HG03196 (cell line): Measurements from ENCODE around the gene LIX1L.

Experiments used
- ATAC-seq: cut with Tn5 transposase; IDR thresholded peaks from one replicate; pipeline ENCODE4 v1.9.1; 2021; ENCODE audit not compliant: unreplicated experiment

The LIX1L gene

DNA sequence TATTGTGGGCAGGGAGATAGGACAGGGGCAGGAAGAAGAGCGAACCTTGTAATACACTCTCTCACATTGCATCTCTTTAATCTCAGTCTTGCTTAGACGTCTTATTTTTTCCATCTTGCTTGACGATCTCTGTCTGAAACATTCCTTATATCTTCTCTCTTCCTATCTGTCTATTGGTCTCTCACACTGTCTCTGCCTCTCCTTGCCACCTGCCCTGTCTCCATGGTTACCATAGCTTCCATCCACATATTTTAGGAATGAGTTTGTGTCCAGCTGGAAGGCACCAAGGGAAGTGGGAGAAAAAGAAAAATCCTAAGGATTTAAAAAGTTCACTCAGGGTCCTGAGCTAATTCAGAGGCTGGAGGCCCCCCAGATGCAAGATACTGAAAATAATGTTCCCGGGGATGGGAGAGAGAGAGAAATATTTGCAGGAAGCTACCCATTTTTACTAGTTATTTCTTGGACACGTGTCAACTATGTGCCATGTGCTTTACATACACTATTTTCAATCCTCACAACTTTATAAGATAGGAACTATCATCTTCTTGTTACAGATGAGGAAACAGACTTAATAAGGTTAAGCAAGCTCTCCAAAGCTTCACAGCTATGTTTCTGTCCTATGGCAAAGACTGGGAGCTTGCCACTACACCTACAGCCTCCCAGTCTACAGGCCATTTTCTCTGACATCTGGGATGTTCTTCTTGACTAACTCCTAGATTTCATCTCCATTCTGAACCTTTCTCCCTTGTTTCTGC is 5.6 kb upstream of the LIX1L start:
- no peak for ATAC-seq

DNA sequence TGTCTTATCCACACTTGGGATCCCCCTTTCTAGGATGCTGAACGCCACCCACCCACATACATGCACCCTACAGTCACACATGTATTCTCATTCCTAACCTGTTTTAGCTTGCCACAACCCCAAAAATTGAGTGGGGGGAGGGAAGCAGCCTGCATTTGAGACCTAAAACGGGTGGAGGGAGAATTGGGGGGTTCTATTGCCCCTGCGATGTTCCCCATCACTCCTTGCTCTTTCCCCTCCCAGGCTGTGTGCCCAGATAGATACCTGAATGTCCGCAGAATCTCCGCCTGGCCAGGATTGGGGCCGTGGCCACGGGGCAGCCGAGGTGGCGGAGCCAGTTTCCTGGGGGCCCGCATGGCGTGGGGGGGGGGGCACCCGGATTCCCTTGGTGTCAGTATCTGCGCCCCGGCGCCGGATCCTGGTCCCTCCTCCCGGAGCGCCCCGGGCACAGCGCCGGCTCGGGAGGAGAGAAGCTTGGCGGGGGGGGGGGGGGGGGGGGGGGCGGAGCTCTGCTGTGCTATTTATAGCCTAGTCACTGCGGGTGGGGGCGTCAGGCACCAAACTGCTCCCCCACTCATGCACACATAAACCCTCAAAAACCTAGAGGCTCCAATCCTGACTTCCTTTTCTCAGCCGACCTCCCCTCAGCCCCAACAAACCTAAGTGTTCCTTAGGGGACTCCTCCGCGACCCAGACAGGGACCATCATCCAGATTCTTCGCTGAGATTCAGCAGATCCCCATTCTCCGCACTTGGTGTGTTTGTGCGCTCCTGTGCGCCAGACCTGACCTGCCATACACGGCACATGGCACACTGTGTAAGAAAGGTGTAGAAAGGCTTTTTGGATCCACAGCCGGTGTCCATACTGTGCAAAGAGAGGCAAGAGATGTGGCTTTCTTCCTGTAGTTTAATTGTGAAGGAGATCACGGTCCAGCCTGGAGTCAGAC is 4.6 kb upstream of the LIX1L start:
- ATAC-seq, result no peak

DNA sequence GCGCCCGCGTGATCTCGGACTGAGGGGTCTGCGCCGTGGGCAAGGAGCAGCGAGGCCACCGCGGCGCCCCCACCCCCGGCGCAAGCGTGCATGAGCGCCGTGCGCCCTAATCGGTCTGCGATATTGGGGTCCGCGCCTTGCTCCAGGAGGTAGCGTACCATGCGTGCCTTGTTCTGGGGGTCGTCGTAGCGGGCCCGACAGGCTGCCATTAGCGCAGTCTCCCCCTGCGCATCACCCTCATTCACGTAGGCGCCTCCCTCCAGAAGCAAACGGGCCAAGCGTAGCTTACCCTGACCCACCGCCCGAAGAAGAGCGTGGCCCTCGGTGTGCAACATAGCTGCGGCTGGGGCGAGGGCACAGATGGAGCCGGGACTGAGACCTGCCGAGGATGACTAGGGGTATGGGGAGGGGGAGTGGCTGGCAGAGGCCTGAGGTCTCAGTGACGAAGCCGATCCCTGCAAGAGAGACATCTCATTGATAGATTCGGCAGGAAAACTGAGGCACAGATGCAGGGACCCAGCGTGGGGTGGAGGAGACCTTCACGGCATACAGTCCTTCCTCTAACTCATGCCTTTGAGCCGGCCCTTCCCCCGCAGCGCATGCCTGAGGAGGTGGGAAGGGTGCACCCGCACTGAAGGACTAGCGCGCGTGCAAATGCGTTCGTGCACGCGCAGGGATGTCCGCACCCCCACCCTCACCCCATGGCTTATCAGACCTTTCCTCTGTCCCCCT is 3.8 kb upstream of the LIX1L start:
- ATAC-seq, result no peak

DNA sequence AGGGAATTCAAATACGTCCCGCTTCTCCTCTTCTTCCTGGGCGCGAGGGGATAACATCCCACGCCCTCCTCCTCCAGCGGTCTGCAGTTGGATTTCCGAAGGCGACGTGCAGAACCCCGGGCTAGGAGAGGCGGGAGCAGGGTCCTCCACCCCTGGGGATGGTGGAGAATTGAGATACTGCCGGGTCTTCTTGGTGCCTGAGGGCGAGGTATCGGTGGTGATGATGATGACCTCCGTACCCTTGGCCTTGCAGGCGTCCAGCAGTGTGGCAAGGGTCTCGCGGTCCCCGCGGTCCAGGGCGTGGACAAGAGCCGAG is 3.2 kb upstream of the LIX1L start:
- ATAC-seq, result no peak

DNA sequence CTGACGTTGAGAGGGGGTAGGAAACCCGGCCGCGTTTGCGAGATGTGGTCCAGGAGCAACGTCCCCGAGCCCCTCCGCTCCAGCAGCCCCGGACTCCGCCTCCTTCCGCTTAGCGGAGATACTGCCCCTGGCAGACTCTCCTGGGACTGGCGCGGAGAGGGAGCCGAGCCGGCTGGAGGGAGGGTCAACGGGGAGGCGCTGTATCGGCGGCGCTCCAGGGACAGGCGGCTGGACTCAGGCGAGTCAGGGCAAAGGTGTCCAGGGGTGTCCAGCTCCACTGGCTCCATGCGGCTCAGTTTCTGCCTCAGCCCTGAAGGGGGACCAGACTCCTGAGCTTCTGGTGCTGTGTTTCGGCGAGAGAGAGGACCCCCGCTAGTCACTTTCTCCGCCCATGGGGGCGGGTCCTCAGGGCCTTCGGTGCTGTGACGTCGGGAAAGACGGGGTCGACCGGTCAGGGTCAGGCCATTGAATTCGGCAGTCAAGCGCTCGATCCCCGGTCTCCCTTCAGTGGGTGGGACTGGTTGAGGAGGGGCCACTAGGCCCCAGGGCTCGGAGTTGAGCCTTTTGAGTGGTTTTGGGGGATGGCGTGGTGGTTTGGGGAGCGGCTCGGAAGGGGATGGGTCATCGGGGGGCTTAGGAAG is 2.8 kb upstream of the LIX1L start:
- no peak for ATAC-seq

DNA sequence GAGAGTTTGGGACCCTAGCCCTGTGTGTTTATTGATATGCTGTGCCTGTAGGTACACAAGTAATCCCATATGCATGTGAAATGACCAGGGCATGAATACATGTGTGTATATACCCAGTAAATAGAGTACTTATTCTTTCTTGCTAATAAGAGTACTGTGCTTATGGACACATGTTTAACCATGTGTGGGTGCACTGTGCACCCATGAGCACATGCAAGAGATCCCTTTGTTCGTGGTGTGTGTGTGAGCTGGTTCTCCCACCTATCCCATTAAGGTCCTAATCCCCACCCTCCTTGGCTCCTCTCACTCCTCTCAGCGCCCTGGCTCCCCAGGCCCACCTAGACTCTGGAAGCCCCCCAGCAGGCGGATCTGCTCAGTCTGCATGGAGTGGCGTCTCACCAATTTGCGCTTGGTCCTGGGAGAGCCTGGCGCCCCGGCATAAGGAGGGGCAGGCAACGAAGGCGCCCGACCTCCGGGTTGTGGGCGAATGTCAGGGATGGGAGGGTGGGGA is 2.2 kb upstream of the LIX1L start:
- no peak for ATAC-seq

DNA sequence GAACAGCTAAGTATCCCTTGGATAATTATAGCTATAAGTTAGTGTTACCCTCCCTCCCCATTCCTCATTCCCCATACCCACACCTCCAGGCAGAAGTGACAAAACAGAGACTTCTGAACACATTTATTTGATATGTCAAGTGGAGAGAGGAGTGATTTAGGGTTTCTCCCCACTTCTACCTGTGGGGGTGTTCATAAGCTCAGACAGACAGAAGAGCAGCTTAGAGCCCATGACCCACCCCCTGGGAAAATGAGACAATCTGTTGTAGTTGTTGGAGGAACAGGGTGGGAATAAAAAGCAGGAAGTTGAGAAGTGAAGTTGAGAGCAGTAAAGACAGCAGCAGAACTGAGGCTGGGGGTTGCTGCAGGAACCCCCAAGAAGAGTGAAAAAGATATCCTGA is 1.5 kb upstream of the LIX1L start:
- no peak for ATAC-seq

DNA sequence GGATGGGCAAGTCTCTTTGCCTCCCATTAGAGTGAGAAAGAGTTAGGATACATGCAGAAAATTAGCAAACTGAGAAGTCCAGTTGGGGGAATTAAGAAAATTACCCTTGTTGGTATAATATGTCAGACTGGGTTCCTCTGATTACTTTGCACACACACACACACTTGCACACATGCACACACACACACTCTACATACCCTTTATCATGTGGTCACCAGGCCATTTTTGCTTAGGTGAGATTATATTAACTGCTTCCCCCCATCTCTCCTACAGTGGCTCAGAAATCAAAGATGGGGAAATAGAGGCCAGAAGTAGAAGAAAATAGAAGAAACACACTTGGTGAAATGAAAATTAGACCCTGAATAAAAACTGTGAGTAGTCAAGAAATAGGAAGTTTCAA is 917 bp upstream of the LIX1L start:
- no peak for ATAC-seq

DNA sequence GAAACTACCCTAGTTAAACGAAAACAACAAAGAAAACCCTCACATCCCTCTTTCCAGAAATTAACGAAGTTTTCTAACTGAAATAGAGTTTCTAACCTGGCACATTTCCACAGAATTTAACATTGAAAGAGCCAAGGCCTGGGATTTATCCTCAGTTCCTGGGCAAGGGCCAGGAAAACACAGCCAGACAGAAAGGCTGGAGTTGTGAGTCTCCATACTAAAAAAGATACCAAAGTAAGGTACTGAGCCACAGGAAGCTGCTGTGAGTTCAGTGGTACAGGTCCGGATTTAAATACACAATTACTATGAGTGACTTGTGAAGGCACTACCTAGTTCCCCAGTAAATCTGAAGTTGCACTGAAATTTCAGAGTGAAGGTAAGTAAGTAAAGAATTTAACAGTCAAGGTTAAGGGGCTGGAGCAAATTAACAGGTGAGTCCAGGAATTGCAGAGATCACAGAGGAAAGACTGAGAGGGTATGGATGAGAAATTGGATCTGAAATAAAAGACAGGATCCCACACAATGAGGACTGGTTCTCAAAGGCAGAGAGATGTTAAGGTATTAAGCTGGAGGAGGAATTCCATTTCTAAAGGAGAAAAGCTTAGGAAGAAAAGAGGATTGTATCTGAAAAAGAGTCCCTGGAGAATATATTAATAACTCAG is 905 bp downstream of the LIX1L start:
- ATAC-seq, result no peak

DNA sequence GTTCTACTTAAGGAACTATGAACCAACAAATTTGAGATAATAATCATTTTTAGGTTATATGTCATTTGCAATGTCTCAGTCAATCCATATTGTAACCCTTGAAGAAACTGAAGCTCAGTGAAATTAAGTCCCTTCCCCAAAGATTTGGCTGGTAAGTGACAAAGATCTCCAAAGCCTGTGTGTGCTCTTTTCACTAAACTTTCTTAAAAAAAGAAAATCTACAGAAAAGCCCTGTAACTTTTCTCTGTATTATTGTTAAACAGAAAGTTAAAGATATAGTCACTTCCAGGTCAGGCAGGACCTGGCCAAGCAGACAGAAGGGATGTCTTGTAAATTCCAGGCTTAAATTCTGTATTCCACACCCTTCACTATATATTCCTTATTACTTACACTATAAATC is 1.5 kb downstream of the LIX1L start:
- ATAC-seq, result no peak

DNA sequence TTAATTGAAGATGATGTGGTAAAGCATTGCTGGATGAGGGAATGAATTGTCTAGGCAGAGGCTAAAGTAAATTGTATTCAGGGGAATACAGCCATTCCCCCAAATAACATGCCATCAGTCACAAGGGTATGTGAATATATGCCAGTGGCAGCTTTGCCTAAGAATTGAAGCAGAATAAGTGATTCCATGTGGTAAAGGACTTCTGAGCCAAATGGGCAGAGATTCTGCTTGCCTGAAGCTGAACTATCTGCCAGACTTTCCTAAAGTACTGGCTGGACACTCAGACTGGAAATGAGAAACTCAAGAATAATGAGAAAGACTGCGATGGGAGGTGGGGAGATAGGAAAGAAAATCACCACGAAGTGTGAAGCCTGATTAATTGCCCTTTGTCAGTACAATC is 2.4 kb downstream of the LIX1L start:
- ATAC-seq, result no peak

DNA sequence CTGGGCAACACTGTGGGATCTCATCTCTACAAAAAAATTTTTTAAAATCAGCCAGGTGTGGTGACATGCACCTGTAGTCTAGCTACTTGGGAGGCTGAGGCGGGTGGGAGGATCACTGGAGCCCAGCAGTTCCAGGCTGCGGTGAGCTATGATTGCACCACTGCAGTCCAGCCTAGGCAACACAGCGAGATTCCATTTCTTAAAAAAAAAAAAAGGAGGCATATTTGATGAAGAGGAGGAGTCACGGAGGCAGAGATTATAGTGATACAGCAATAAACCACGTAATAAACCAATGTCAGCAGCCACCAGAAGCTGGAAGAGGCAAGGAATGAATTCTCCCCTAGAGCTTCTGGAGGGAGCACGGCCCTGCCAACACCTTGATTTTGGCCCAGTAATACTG is 4.0 kb downstream of the LIX1L start:
- no peak for ATAC-seq

DNA sequence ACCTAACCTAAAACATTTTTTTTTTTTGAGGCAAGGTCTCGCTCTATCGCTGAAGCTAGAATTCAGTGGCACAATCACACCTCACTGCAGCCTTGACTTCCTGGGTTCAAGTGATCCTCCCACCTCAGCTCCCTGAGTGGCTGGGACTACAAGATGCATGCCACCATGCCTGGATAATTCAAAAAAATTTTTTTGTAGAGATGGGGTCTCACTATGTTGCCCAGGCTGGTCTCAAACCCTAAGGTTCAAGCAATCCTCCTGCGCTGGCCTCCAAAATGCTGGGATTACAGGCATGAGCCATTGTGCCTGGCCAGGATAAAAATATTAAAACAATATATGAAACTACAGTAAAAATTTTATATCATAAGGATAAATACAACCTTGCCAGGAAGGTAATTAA is 4.9 kb downstream of the LIX1L start:
- no peak for ATAC-seq

DNA sequence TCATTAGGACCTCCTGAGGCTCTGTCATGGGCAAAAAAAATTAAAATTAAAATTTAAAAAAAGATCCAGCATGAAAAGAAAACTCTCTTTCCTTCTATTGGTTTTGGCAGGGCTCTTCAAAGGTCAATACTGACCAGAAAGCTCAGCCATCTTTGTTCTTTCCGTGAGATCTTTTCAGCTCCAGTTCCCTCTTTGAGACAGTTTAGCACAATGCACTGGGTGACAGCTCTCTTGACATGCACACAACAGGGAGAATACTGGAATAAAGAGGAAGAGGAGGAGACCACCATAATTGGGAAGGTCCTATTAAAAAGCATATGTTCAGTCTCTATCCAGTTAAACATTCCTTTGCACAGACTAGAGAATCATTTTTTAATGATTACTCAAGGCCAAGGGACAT is 6.3 kb downstream of the LIX1L start:
- ATAC-seq, result no peak

DNA sequence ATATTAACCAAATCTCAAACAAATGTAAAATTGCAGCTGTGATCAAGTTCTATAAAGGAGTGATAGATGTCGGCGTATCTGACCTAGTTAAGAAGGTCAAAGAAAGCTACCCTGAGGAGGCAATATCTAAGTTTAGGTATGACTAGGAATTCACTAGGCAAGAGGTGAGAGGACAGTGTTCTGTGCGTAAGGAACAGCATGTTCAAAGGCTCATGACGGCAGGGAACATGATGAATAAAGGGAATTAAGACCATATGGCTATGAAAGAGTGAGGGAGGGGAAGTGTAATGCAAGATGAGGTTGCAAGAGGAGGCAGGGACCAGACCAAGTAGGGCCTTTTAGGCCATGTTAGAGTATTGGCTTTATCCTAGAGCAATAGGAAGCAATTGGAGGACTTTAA is 8.6 kb downstream of the LIX1L start:
- ATAC-seq, result no peak

DNA sequence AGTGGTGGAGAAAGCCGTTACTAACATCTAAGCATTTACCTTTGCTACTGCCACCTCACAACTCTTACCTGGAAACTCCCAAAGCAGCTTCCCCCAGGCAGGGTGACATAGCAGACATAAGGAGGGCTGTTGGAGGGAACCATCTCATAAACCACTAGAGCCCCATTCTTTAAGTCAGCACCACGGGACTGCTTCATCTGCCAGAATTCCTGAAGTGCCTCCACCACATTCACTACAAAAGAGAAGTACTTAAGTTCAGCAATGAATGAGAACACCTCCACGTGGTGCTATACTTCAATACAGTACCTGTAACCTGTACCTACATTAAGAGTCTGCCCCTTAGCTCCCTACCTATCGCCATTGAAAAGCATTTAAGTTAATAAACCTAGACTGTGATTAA is 10.3 kb downstream of the LIX1L start:
- ATAC-seq, result no peak

DNA sequence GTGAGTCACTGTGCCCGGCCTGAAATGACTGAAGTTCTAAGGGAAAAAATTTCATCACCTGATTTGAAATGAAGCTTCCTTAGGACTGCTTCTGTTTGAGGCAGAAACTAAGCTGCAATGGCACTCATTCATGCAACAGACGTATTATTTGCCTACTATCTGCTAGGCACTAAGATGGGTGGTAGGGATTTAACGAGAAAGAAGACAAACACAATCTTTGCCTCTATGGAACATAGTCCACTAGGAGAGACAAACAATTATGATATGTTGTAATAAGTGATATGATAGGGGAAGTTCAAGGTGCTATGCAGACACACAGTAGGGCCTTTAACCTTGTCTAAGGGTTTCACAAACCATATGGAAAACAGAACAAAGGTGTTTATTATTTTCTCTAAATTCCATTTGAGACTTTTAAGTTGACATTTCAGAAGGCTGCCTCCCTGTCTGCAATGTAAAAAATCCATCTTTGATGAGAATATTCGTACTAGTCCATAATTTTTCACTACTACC is 11.3 kb downstream of the LIX1L start:
- ATAC-seq, result no peak

DNA sequence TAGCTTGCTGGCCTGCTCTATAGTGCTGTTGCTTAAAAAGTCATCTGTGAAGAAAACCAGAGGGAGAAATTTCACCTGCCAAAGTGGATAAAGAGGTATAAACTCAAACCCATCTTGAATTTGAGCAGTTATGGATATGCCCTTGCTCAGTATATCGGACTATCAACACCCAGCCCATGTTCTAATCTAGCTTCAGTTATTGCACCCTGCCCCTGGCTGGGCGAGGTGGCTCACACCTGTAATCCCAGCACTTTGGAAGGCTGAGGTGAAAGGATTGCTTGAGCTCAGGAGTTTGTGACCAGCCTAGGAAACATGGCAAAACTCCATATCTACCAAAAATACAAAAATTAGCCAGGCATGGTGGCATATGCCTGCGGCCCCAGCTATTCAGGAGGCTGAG is 13.3 kb downstream of the LIX1L start:
- ATAC-seq, result no peak

DNA sequence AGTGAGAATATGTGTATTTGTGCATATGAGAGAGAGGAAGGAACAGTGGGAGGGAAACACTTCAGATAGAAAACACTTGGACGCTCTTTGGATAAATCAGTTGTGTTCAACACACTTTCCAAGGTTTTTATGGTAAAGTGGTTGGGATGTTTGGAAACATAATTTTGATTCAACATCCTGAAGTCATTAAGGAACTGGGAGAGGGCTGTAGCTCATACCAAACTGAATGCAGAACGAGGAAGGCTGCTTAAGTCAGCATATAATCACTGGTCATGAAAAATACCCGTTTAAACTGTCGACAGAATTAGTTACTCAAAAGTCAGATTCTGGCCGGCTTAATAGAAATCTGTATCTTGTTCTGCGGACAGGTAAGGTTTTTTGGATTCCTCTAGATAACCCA is 14.9 kb downstream of the LIX1L start:
- no peak for ATAC-seq

DNA sequence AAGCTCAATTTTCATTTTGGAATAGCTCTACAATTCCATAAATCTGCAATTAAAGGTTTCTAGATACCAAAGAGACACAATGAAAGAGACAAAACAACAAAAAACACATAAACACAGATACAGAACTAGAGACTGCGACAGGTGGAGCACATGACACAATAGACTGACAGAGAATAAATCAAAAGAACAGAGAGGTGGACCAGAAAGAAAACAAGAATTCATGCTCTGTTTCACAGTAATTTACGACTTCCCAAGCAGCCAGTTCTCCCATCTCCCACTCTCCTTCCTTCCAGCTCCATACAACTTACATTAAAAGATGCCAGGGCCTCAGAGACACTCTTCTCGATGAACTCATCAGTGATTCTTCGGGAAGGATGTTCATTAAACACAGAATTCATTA is 15.4 kb downstream of the LIX1L start:
- ATAC-seq, result no peak
